GF-D8 (cell line): Measurements from ENCODE around the gene PPP4R1.

ENCODE experiments used
- DNase-seq: peaks from one replicate; lab custom pipeline; 2025; lab: John Stamatoyannopoulos, UW

PPP4R1 gene

GRCh38 chr18:9507565-9508088 is 106.7 kb downstream of the PPP4R1 start:
- DNase-seq, result no peak

DNA sequence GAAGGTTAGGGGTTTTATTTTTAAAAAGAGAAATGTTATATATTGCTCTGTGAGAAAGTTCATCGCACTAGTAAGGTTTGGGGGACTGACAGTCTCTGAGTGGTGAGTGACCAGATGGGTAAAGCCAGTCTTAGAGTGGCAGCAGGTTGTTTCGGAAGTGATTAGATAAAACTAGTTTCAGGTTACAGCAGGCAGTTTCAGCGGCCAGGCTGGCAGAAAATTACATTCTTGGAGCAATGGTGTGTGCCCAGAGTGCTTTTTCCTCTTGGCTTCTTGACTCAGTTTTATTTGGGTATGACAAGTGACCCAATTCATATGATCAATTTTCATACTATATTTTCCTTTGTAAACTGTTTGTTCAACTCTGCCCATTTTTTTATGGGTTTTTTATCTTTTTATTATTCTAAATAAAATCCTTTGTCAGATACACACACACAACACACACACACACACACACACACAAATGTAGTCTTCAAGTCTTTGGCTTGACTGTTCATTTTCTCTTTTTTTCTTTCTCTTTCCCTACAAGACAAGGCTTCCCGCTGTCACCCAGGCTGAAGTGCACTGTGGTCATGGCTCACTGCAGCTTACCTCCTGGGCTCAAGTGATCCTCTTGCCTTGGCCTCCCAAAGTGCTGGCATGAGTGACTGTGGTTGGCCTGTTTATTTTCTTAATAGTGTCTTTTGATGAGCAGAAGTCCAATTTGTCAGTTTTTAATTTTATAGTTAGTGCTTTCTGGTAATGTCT is 108.1 kb downstream of the PPP4R1 start:
- no peak for DNase-seq
